SH-SY5Y (cell line): Measurements from ENCODE around the gene OBSCN.

Source experiments
- GATA2 ChIP-seq: IDR thresholded peaks from 2 replicates; pipeline ENCODE4 v1.6.1; 2011; ENCODE audit warnings: mild to moderate bottlenecking, low read depth, low read length
- GATA3 ChIP-seq: IDR thresholded peaks from 2 replicates; pipeline ENCODE4 v1.6.1; 2011; ENCODE audit warnings: low read depth, mild to moderate bottlenecking, low read length, moderate library complexity

Gene OBSCN

DNA sequence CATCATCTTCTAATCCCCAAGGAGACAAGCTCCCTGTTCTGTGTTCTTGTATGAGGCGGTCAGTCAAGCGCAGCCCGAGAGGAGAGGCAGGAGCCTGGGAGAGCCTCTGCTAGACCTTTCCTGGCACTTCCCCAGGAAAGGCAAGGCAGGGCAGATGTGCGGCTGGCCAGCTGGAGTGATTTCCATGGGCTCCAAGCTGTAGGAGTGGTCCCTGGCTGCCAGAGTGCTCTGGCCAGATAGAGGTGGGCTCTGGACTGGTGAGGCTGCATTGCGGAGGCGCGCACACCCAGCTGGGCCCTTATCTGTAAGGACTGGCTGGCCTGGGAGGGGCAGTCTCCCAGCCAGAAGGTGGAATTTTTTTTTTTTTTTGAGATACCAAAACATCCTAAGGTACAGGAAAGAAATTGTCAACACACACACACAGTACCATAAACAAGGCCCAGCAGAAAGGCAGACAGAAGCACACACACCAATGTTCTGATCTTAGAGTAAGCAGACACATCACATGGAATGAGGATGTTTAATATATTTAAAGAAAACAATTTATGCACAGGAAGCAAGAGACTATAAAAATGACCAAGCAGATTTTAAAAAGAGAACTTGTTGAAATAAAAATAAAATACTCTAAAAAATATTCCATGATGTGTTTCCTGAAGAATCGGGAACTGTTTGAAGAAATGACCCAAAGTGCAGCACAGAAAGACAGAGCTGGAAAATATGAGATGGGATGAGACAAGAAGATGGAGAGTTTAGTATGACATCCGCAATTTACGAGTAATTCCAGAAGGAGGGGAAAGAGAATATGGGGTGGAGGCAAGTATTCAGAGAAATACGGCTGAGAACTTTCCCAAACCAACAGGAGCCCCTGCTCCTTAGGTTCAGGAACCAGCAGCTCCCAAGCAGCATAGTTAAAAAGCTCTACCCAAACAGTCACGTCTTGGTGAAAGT, 28.8 kb upstream of the OBSCN start:
- no peak for TF ChIP-seq GATA2
- TF ChIP-seq GATA3 = no peak

DNA sequence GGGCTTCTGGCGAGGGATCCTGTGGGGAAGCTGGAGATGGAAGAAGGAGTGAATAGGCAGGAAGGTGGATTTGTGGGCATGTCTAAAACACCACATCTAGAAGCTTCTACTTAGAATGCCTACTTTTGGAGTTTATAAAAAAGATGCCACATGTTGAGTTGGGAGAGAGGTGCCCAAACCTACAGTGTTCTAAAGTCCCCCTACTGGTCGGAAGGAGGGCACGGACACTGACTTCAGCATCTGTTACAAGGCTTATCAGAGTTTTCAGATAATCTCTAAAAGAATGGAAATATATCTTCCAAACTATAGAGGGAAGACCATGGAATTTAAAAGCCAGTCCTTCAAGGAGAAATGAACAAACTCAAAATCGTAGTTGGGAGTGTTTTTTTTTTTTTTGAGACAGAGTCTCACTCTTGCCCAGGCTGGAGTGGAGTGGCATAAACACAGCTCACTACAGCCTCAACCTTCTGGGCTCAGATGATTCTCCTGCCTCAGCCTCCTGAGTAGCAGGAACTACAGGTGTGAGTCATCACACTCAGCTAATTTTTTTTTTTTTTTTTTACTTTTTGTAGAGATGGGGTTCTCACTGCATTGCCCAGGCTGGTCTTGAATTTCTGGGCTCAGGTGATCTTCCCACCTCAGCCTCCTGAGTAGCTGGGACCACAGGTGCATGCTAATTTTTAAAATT, 27.4 kb upstream of the OBSCN start:
- TF ChIP-seq GATA3 (no peak), GATA2 (no peak)

GRCh38 chr1:228180959-228181644, 26.7 kb upstream of the OBSCN start:
- TF ChIP-seq GATA3 (no peak), GATA2 (no peak)

- TF ChIP-seq GATA3 = no peak
- no peak for TF ChIP-seq GATA2
Observed at GRCh38 chr1:228181645-228182034, 26.2 kb upstream of the OBSCN start.

- TF ChIP-seq GATA3 (no peak), GATA2 (no peak)
Observed at GRCh38 chr1:228182296-228183030, 25.4 kb upstream of the OBSCN start.

- no peak for TF ChIP-seq GATA2
- TF ChIP-seq GATA3 = no peak
Observed at GRCh38 chr1:228184152-228184551, 23.7 kb upstream of the OBSCN start.

- TF ChIP-seq GATA3 = no peak
- TF ChIP-seq GATA2 = 0 out of 2 replicates have a peak, but pooled peaks have one; percentile 24
Observed at GRCh38 chr1:228185641-228185965, 22.2 kb upstream of the OBSCN start.

DNA sequence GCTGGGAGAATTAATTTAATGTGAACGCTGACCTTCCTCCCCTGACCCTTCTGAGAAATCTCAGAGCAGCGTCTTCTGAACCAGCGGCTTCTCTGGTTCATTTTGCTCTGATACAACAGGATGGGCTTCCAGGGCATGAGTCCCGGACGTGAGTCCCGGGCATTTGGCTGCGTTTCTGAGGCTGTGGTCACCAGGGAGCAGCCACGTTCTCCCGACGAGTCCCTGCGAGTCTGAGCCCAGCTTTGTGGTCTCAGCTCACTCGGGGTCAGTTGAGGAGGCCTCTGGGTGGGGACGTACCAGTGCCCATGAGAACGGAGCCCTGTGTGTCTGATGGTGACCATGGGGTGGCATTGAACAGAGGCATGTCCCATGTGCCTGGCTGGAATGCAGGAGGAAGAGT, 17.7 kb upstream of the OBSCN start:
- no peak for TF ChIP-seq GATA3
- no peak for TF ChIP-seq GATA2

- TF ChIP-seq GATA2 (no peak), GATA3 (no peak)
Observed at GRCh38 chr1:228190778-228191177, 17.1 kb upstream of the OBSCN start.

- TF ChIP-seq GATA3 = no peak
- TF ChIP-seq GATA2 = no peak
Observed at GRCh38 chr1:228194436-228194835, 13.4 kb upstream of the OBSCN start.

DNA sequence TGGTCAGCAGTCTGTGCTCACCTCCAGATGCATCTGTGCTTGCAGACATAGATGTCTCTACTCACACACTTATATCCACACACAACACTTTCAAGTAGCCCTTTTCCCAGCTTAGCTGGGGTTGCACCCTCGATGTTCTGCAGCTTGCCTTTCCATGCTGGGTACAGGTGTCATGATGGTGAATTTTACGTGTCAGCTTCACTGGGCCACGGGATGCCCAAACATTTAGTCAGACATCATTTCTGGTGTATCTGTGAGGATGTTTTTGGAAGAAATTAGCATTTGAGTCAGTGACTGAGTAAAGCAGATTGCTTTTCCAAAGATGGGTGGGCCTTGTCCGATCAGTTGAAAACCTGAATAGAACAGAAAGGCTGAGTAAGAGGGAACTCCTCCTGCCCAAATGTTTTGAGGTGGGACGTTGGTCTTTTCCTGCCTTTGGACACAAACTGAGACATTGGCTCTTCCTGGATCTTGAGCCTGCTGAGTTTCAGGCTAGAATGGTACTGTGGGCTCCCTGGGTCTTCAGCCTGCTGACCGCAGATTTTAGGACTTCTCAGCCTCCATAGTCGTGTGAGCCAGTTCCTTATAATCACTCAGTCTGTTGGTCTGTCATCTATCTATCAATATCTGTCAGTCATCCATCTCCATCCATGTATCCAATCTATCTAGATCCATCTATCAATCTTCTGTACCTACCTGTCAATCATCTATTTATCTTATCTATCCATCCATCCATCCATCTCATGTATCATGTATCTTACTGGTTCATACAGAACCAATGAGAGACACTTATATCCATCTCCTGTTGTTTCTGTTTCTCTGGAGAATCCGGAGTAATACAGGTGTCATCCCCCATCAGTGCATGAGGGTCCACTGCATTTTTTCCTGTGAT, 12.7 kb upstream of the OBSCN start:
- TF ChIP-seq GATA2 = no peak
- TF ChIP-seq GATA3 = no peak

DNA sequence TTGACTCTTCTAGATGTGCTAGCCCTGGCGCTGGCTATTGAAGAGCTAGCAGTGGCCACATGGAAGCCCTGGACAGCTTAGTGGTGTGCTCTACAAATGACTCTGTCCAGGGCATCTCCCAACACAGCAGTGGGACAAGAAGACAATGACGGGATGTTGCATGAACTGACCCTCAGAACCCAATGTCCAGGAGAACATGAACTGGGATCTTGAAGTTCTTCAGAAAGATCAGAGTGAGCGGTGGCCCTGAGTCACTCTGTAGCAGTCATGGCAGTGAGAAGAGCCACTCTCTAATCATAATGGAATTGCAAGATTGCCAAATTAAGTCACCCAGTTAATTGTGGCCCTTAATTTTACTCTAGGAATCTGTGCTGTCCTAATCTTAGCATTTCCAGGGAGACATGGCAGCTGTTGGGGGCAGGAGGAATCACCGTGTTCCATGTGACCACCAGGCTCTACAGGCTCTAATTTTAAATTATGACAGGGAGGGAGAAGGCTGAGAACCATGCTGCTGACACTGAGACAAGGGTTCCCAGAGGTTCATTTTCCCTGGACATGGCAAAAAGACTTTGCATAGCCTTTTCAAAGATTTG, 10.2 kb upstream of the OBSCN start:
- no peak for TF ChIP-seq GATA3
- TF ChIP-seq GATA2 = no peak

DNA sequence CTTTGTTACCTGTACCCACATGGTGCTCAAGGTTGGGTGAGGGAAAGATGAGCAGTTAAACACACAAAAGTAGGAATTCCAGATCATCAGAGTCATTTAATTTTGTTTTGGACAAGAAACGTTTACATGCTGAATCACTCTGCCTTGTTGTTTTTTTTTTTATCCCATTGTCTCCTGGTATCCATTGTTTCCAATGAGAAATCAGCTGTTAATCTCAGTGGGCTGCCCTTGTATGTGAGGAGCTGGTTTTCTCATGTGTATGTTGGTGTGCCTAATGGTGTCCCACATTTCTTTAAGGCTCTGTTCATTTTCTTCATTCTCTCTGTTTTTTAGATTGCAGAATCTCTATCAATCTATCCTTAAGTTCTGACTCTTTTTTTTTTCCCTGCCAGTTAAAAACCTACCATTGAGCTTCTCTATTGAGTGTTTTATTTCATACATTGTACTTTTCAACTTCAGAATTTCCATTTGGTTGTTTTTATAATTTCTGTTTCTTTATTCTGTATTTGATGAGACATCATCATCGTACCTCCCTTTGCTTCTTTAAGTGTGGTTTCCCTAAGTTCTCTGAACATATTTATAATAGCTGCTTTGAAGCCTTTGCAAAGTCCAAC, 8.8 kb upstream of the OBSCN start:
- no peak for TF ChIP-seq GATA3
- no peak for TF ChIP-seq GATA2
